CD4-positive, alpha-beta memory T cell (primary cell): ENCODE results near the gene VAMP1. TPM values are rescaled to one million over a fixed set of nuclear protein-coding genes. Genes with fewer than 3 reads are reported as not detected.
A peak's percentile ranks its signal among the peaks of the same experiment; 100 is the strongest.
"Not testable (repeated sequence)": the region's sequence is repeated elsewhere in the genome, so short reads cannot be mapped to it uniquely, and the experiment has no call there.

Source experiments
- CTCF ChIA-PET: fragments of 350-600 bp; sonication (Branson Sonifier 250); formaldehyde crosslinking; loops from one replicate; lab custom pipeline; 2021; ENCODE audit warnings: inconsistent platforms; ENCODE audit not compliant: partially characterized antibody; lab: Charles Lee
- POLR2A ChIA-PET: fragments of 350-600 bp; sonication (Branson Sonifier 250); formaldehyde crosslinking; loops from one replicate; lab custom pipeline; 2021; ENCODE audit not compliant: partially characterized antibody; lab: Charles Lee
- DNase-seq, 5 donors: peaks; one replicate each; pipeline versions ENCODE4 v3.0.0 to v3.0.0-alpha.2; 2020 to 2022; ENCODE audit warnings: mixed read lengths in 1 of 5
- H3K27ac ChIP-seq: one replicate; pipeline ENCODE4 v1.7.0; 2013; ENCODE audit warnings: low read depth, low read length
- H3K27me3 ChIP-seq: 2 replicates; pipeline ENCODE4 v1.7.0; 2013; ENCODE audit warnings: mild to moderate bottlenecking, low read length, moderate library complexity; ENCODE audit not compliant: insufficient read depth
- H3K36me3 ChIP-seq: 2 replicates; pipeline ENCODE4 v1.7.0; 2013; ENCODE audit warnings: mild to moderate bottlenecking, low read length, moderate library complexity; ENCODE audit not compliant: insufficient read depth
- H3K4me1 ChIP-seq: 2 replicates; pipeline ENCODE4 v1.7.0; 2013; ENCODE audit warnings: mild to moderate bottlenecking, low read length, moderate library complexity; ENCODE audit not compliant: insufficient read depth
- H3K4me3 ChIP-seq, 2 donors: one replicate each; pipeline ENCODE4 v1.7.0; 2013; ENCODE audit warnings: low read length in 2 of 2, mild to moderate bottlenecking in 1 of 2
- H3K9me3 ChIP-seq, 2 donors: one replicate each; pipeline ENCODE4 v1.7.0; 2013; ENCODE audit warnings: low read length in 2 of 2, control low read depth in 1 of 2; ENCODE audit not compliant: control insufficient read depth in 1 of 2
- H3K27ac Mint-ChIP-seq, 7 donors: one replicate each; pipeline ENCODE4 v1.8.0; 2020 to 2021; ENCODE audit warnings: mixed read lengths in 7 of 7, mild to moderate bottlenecking in 6 of 7, inconsistent platforms in 3 of 7, moderate library complexity in 3 of 7
- H3K27me3 Mint-ChIP-seq, 2 donors: one replicate each; pipeline ENCODE4 v1.8.0; 2020 to 2021; ENCODE audit warnings: mixed read lengths in 2 of 2
- H3K36me3 Mint-ChIP-seq, 2 donors: one replicate each; pipeline ENCODE4 v1.8.0; 2020 to 2021; ENCODE audit warnings: mixed read lengths in 2 of 2, inconsistent platforms in 1 of 2, mild to moderate bottlenecking in 1 of 2
- H3K4me1 Mint-ChIP-seq, 4 donors: one replicate each; pipeline ENCODE4 v1.8.0; 2020 to 2021; ENCODE audit warnings: mixed read lengths in 4 of 4, mild to moderate bottlenecking in 1 of 4
- H3K4me3 Mint-ChIP-seq, 8 donors: one replicate each; pipeline ENCODE4 v1.8.0; 2020 to 2021; ENCODE audit warnings: mixed read lengths in 8 of 8, mild to moderate bottlenecking in 7 of 8, moderate library complexity in 6 of 8, inconsistent platforms in 3 of 8
- H3K9me3 Mint-ChIP-seq, 8 donors: one replicate each; pipeline ENCODE4 v1.8.0; 2020 to 2021; ENCODE audit warnings: mixed read lengths in 8 of 8, mild to moderate bottlenecking in 5 of 8, inconsistent platforms in 3 of 8, moderate library complexity in 1 of 8
- intact Hi-C: fragments of 100-400 bp; cut with micrococcal nuclease; formaldehyde crosslinking; loops from one replicate; pipeline ENCODE4 v1.15.1; 2023
- polyA plus RNA-seq, 2 donors: library from polyadenylated mRNA; unstranded; fragments of 300-500 nt; fragmentation: Illumina TruSeq; gene quantifications; one replicate each; pipeline ENCODE4 v1.2.3, GENCODE V29; 2021
- total RNA-seq, 2 experiments: library from RNA; stranded (reverse); gene quantifications; one replicate each; pipeline ENCODE4 v1.2.3, GENCODE V29; 2021

Gene VAMP1
- total and polyA plus RNA-seq, 4 experiments from 2014 or later = 10.3 to 101 (median 54.9) TPM

- Mint-ChIP-seq H3K27ac (peak overlapping the region; percentile 90 to 98 (median 96)), H3K9me3 (peaks cover 0 to 2% (median 0%) of the 10 kb centered on the region in 8 donors), H3K36me3 (peaks cover 7 to 32% of the 10 kb centered on the region in 2 donors), H3K4me1 (peaks cover 26 to 46% (median 35%) of the 10 kb centered on the region in 4 donors), H3K4me3 (peak overlapping the region; percentile 89 to 98 (median 96)), H3K27me3 (no peaks in the 10 kb centered on the region)
- ChIA-PET POLR2A (interaction anchor here (0.5 to 7.8 kb wide), 10 partner anchors 12 to 195 kb away, joined by 4 to 97 read pairs (median 6); partner anchors contain the start of genes GAPDH, NOP2, TAPBPL and VAMP1), CTCF (interaction anchor here (0.8 to 3.1 kb wide), 8 partner anchors 11 to 72 kb away, joined by 3 to 24 read pairs (median 4); partner anchors contain the start of gene GAPDH)
- H3K4me3 ChIP-seq = peak overlapping the region in 1 of 2 donors; percentile 99
- DNase-seq = no peak
- H3K27ac ChIP-seq = peak overlapping the region; percentile 87
- no peaks in the 10 kb centered on the region for H3K27me3 ChIP-seq
- intact Hi-C loops = loop anchor here (2.0 kb wide), 1 partner anchor 168 kb away; the partner anchor contains the start of gene ING4
- peaks cover 5% of the 10 kb centered on the region for H3K36me3 ChIP-seq
- H3K9me3 ChIP-seq = no peaks in the 10 kb centered on the region
- peaks cover 37% of the 10 kb centered on the region for H3K4me1 ChIP-seq
Measured at GRCh38 chr12:6494968-6495367, 24.5 kb upstream of the VAMP1 start.

- no peak for DNase-seq
- H3K4me3 ChIP-seq = peak overlapping the region; percentile 79 to 99
- peaks cover 5% of the 10 kb centered on the region for H3K36me3 ChIP-seq
- no peaks in the 10 kb centered on the region for H3K27me3 ChIP-seq
- H3K9me3 ChIP-seq = no peaks in the 10 kb centered on the region
- CTCF ChIA-PET = interaction anchor here (0.8 to 3.1 kb wide), 7 partner anchors 10 to 71 kb away, joined by 3 to 24 read pairs (median 5); partner anchors contain the start of gene GAPDH
- peak overlapping the region; percentile 87 for H3K27ac ChIP-seq
- Mint-ChIP-seq H3K27me3 (no peaks in the 10 kb centered on the region), H3K9me3 (peaks cover 0 to 2% (median 0%) of the 10 kb centered on the region in 8 donors), H3K4me3 (peak overlapping the region; percentile 89 to 98 (median 96)), H3K27ac (peak overlapping the region; percentile 90 to 98 (median 96)), H3K4me1 (peaks cover 26 to 46% (median 35%) of the 10 kb centered on the region in 4 donors), H3K36me3 (peaks cover 7 to 32% of the 10 kb centered on the region in 2 donors)
- intact Hi-C loops = loop anchor here (2.0 kb wide), 1 partner anchor 168 kb away; the partner anchor contains the start of gene ING4
- POLR2A ChIA-PET = interaction anchor here (1.0 to 7.8 kb wide), 8 partner anchors 12 to 74 kb away, joined by 4 to 97 read pairs (median 8); partner anchors contain the start of genes GAPDH, NOP2, TAPBPL and VAMP1
- peaks cover 37% of the 10 kb centered on the region for H3K4me1 ChIP-seq
Measured at GRCh38 chr12:6494258-6494743, 23.8 kb upstream of the VAMP1 start.

- Mint-ChIP-seq H3K27ac (peak within 1 kb of the TSS; percentile 90 to 99 (median 97)), H3K4me3 (peak within 1 kb of the TSS; percentile 89 to 98 (median 96)), H3K4me1 (peaks cover 26 to 46% (median 35%) of the 10 kb centered on the region in 4 donors), H3K27me3 (no peaks in the 10 kb centered on the region), H3K36me3 (peaks cover 7 to 30% of the 10 kb centered on the region in 2 donors), H3K9me3 (peaks cover 0 to 2% (median 0%) of the 10 kb centered on the region in 8 donors)
- ChIA-PET POLR2A (interaction anchor here (0.8 to 7.8 kb wide), 28 partner anchors 8 to 450 kb away, joined by 3 to 99 read pairs (median 5); partner anchors contain the start of genes C12orf57, COPS7A, GAPDH and NOP2), CTCF (interaction anchor here (0.8 to 2.7 kb wide), 9 partner anchors 24 to 158 kb away, joined by 3 to 11 read pairs (median 4); partner anchors contain the start of genes GAPDH and VAMP1)
- Histone ChIP-seq H3K9me3 (no peaks in the 10 kb centered on the region), H3K27ac (peak within 1 kb of the TSS; percentile 87), H3K27me3 (no peaks in the 10 kb centered on the region), H3K4me3 (peak within 1 kb of the TSS; percentile 98 to 99), H3K36me3 (peaks cover 5% of the 10 kb centered on the region), H3K4me1 (peaks cover 37% of the 10 kb centered on the region)
- intact Hi-C loops = loop anchor here (1.0 to 2.0 kb wide), 8 partner anchors 23 to 359 kb away; partner anchors contain the start of genes GAPDH, ING4, USP5 and VAMP1
- DNase-seq = peak; percentile 96 to 97 (median 96)
Measured at GRCh38 chr12:6493497-6494257, 23.2 kb upstream of the VAMP1 start, which contains the start of gene NCAPD2. Gene NCAPD2, plus strand, starts transcription at chr12:6494102. Its CDS starts 997 bp downstream, at chr12:6495099.

- peak within 1 kb of the TSS; percentile 89 to 98 (median 96) for H3K4me3 Mint-ChIP-seq
Measured at GRCh38 chr12:6492838-6493496, 22.5 kb upstream of the VAMP1 start, which contains the start of gene MRPL51. Gene MRPL51, minus strand, starts transcription at chr12:6493262. Its CDS starts 126 bp downstream, at chr12:6493136.

GRCh38 chr12:6490673-6491072 is 20.2 kb upstream of the VAMP1 start:
- ChIA-PET CTCF (interaction anchor here (0.9 to 1.7 kb wide), 4 partner anchors 23 to 63 kb away, joined by 3 to 7 read pairs (median 6); no protein-coding TSS in a partner anchor), POLR2A (interaction anchor here (3.8 to 7.8 kb wide), 3 partner anchors 19 to 47 kb away, joined by 76 to 99 read pairs (median 97); partner anchors contain the start of genes GAPDH and VAMP1)
- peaks cover 24% of the 10 kb centered on the region for H3K4me1 ChIP-seq
- peaks cover 18 to 39% (median 26%) of the 10 kb centered on the region in 4 donors for H3K4me1 Mint-ChIP-seq
- intact Hi-C loops, H3K9me3 ChIP-seq, H3K9me3 Mint-ChIP-seq, H3K4me3 ChIP-seq, H3K4me3 Mint-ChIP-seq, H3K27me3 Mint-ChIP-seq, H3K27ac ChIP-seq, DNase-seq, H3K36me3 ChIP-seq, H3K27me3 ChIP-seq: not testable (repeated sequence)
- peak overlapping the region in 1 of 7 donors; percentile 22 for H3K27ac Mint-ChIP-seq
- H3K36me3 Mint-ChIP-seq = peaks cover 7 to 17% of the 10 kb centered on the region in 2 donors

More at GRCh38 chr12:6492838-6493496, 22.5 kb upstream of the VAMP1 start, which contains the start of gene MRPL51:
- peaks cover 0 to 2% (median 0%) of the 10 kb centered on the region in 8 donors for H3K9me3 Mint-ChIP-seq
- intact Hi-C loops = loop anchor here (1.0 to 2.0 kb wide), 7 partner anchors 23 to 359 kb away; partner anchors contain the start of genes GAPDH, USP5, VAMP1 and ZNF384
- peaks cover 7 to 26% of the 10 kb centered on the region in 2 donors for H3K36me3 Mint-ChIP-seq
- no peaks in the 10 kb centered on the region for H3K27me3 Mint-ChIP-seq
- peaks cover 24 to 46% (median 34%) of the 10 kb centered on the region in 4 donors for H3K4me1 Mint-ChIP-seq
- Histone ChIP-seq H3K4me3 (peak within 1 kb of the TSS; percentile 98 to 99), H3K27ac (peak within 1 kb of the TSS; percentile 87), H3K9me3 (no peaks in the 10 kb centered on the region), H3K27me3 (no peaks in the 10 kb centered on the region), H3K36me3 (peaks cover 5% of the 10 kb centered on the region), H3K4me1 (peaks cover 37% of the 10 kb centered on the region)
- peak; percentile 92 to 96 (median 94) for DNase-seq
- ChIA-PET POLR2A (interaction anchor here (0.6 to 7.8 kb wide), 25 partner anchors 9 to 451 kb away, joined by 3 to 99 read pairs (median 4); partner anchors contain the start of genes C12orf57, COPS7A, GAPDH and RNU7-1), CTCF (interaction anchor here (0.8 to 2.0 kb wide), 9 partner anchors 9 to 158 kb away, joined by 3 to 8 read pairs (median 4); partner anchors contain the start of gene VAMP1)
- H3K27ac Mint-ChIP-seq = peak within 1 kb of the TSS; percentile 90 to 99 (median 97)

- no peaks in the 10 kb centered on the region for H3K9me3 ChIP-seq
- no peak overlapping the region for H3K27ac ChIP-seq
- Mint-ChIP-seq H3K36me3 (peaks cover 7 to 17% of the 10 kb centered on the region in 2 donors), H3K27ac (no peak overlapping the region), H3K4me3 (no peak overlapping the region), H3K9me3 (peaks cover 0 to 2% (median 0%) of the 10 kb centered on the region in 8 donors), H3K4me1 (peaks cover 6 to 27% (median 14%) of the 10 kb centered on the region in 4 donors), H3K27me3 (no peaks in the 10 kb centered on the region)
- ChIA-PET CTCF (no interaction called here), POLR2A (interaction anchor here (2.1 kb wide), 1 partner anchor 19 kb away, joined by 12 read pairs; the partner anchor contains the start of gene VAMP1)
- intact Hi-C loops = no loop called here
- H3K27me3 ChIP-seq = no peaks in the 10 kb centered on the region
- peaks cover 12% of the 10 kb centered on the region for H3K4me1 ChIP-seq
- no peak for DNase-seq
- no peaks in the 10 kb centered on the region for H3K36me3 ChIP-seq
- no peak overlapping the region for H3K4me3 ChIP-seq
Measured at GRCh38 chr12:6489449-6489848, 19.0 kb upstream of the VAMP1 start.
